GM23338 (cell line): Measurements from ENCODE around the gene SLC38A8. TPM values are rescaled to one million over a fixed set of nuclear protein-coding genes. Genes with fewer than 3 reads are reported as not detected.

Source experiments
- ATAC-seq: fragments of 200-7000 bp; cut with Tn5 transposase; 3 replicates; pipeline ENCODE4 v1.9.1; 2020
- DNase-seq: peaks from one replicate; pipeline ENCODE4 v3.0.0-alpha.2; 2015; ENCODE audit warnings: low spot score
- H2AFZ ChIP-seq: fragments of 200-600 bp; sonication (generic); 2 replicates; pipeline ENCODE4 v1.8.0; 2016; ENCODE audit warnings: antibody characterized with exemption, mild to moderate bottlenecking, moderate library complexity
- H3F3A ChIP-seq: fragments of 200-600 bp; sonication (generic); replicated peaks from 2 replicates; pipeline ENCODE4 v1.8.0; 2017; ENCODE audit warnings: antibody characterized with exemption, mixed run types, low read depth
- H3K27ac ChIP-seq: fragments of 200-600 bp; sonication (generic); 2 replicates; pipeline ENCODE4 v1.6.1; 2016; ENCODE audit warnings: low read depth
- H3K27me3 ChIP-seq: fragments of 200-600 bp; sonication (generic); 2 replicates; pipeline ENCODE4 v1.8.0; 2016; ENCODE audit warnings: mild to moderate bottlenecking, mixed run types, moderate library complexity; ENCODE audit not compliant: insufficient read depth
- H3K36me3 ChIP-seq: fragments of 200-600 bp; sonication (generic); 2 replicates; pipeline ENCODE4 v1.8.0; 2016; ENCODE audit warnings: mild to moderate bottlenecking; ENCODE audit not compliant: insufficient read depth
- H3K4me1 ChIP-seq: fragments of 200-600 bp; sonication (generic); 2 replicates; pipeline ENCODE4 v1.8.0; 2016; ENCODE audit warnings: mild to moderate bottlenecking, moderate library complexity; ENCODE audit not compliant: insufficient read depth
- H3K4me2 ChIP-seq: fragments of 200-600 bp; sonication (generic); 2 replicates; pipeline ENCODE4 v1.7.1; 2017; ENCODE audit warnings: mixed run types
- H3K4me3 ChIP-seq: fragments of 200-600 bp; sonication (generic); 2 replicates; pipeline ENCODE4 v1.6.1; 2016; ENCODE audit warnings: mixed run types
- H3K79me2 ChIP-seq: fragments of 200-600 bp; sonication (generic); replicated peaks from 2 replicates; pipeline ENCODE4 v1.8.0; 2017; ENCODE audit warnings: mild to moderate bottlenecking; ENCODE audit not compliant: insufficient read depth
- H3K9me2 ChIP-seq: fragments of 200-600 bp; sonication (generic); 2 replicates; pipeline ENCODE4 v1.8.0; 2017; ENCODE audit not compliant: insufficient read depth
- H4K20me1 ChIP-seq: fragments of 200-600 bp; sonication (generic); replicated peaks from 2 replicates; pipeline ENCODE4 v1.8.0; 2017; ENCODE audit warnings: mild to moderate bottlenecking; ENCODE audit not compliant: insufficient read depth
- H3K27ac Mint-ChIP-seq: 2 replicates; pipeline ENCODE4 v1.8.0; 2020; ENCODE audit warnings: inconsistent platforms, mild to moderate bottlenecking, moderate library complexity, mixed read lengths
- H3K27me3 Mint-ChIP-seq: 3 replicates; pipeline ENCODE4 v1.8.0; 2022; ENCODE audit warnings: low read depth, mild to moderate bottlenecking, moderate library complexity, mixed read lengths, inconsistent platforms; ENCODE audit not compliant: insufficient read depth, poor library complexity
- H3K36me3 Mint-ChIP-seq: 3 replicates; pipeline ENCODE4 v1.8.0; 2021; ENCODE audit warnings: low read depth, mild to moderate bottlenecking, inconsistent platforms, moderate library complexity, mixed read lengths
- H3K4me1 Mint-ChIP-seq: 3 replicates; pipeline ENCODE4 v1.8.0; 2020; ENCODE audit warnings: mild to moderate bottlenecking, inconsistent platforms, mixed read lengths
- H3K4me3 Mint-ChIP-seq: 3 replicates; pipeline ENCODE4 v1.8.0; 2021; ENCODE audit warnings: moderate library complexity, mild to moderate bottlenecking, inconsistent platforms, mixed read lengths
- H3K9me3 Mint-ChIP-seq: 3 replicates; pipeline ENCODE4 v1.8.0; 2020; ENCODE audit warnings: moderate library complexity, mild to moderate bottlenecking, inconsistent platforms, mixed read lengths
- CTCF ChIP-seq, 2 experiments: fragments of 200-600 bp in 1 of 2; sonication (generic) in 1 of 2; conservative IDR thresholded peaks; 2 replicates each; pipeline versions ENCODE4 v1.5.1 to v1.6.1; 2016 to 2017; ENCODE audit warnings: antibody characterized with exemption in 2 of 2, low read depth in 2 of 2, mild to moderate bottlenecking in 2 of 2, moderate library complexity in 1 of 2
- EZH2 ChIP-seq: fragments of 200-600 bp; sonication (generic); IDR thresholded peaks from one replicate; pipeline ENCODE4 v1.8.0; 2017; ENCODE audit warnings: antibody characterized with exemption, mild to moderate bottlenecking, low read depth; ENCODE audit not compliant: unreplicated experiment
- EZH2phosphoT487 ChIP-seq: fragments of 200-600 bp; sonication (generic); IDR thresholded peaks from one replicate; pipeline ENCODE4 v1.8.1; 2018; ENCODE audit warnings: antibody characterized with exemption; ENCODE audit not compliant: unreplicated experiment
- JUNB ChIP-seq: IDR thresholded peaks from one replicate; pipeline ENCODE4 v1.6.1; 2016; ENCODE audit warnings: antibody characterized with exemption; ENCODE audit not compliant: unreplicated experiment
- NANOG ChIP-seq: IDR thresholded peaks from 2 replicates; pipeline ENCODE4 v1.6.1; 2016; ENCODE audit warnings: antibody characterized with exemption, borderline replicate concordance
- POLR2AphosphoS5 ChIP-seq: IDR thresholded peaks from 2 replicates; pipeline ENCODE4 v1.6.1; 2016; ENCODE audit warnings: antibody characterized with exemption, low read depth
- STAT1 ChIP-seq: IDR thresholded peaks from one replicate; pipeline ENCODE4 v1.6.1; 2016; ENCODE audit warnings: antibody characterized with exemption; ENCODE audit not compliant: unreplicated experiment
- ZNF331 ChIP-seq: fragments of 250-450 bp; sonication (Bioruptor Pico); IDR thresholded peaks from 2 replicates; pipeline ENCODE4 v1.5.0; 2020; ENCODE audit warnings: low read depth, mild to moderate bottlenecking, moderate library complexity
- polyA plus RNA-seq: library from polyadenylated mRNA; unstranded; fragments of >200 nt; fragmentation: Nextera tagmentation; extraction: Ambion mirVana; gene quantifications from 2 replicates; pipeline ENCODE4 v1.2.1, GENCODE V29; 2016
- total RNA-seq: library from RNA; depleted of rRNA; stranded (reverse); fragments of >200 nt; shearing (Covaris generic); gene quantifications from 2 replicates; pipeline ENCODE4 v1.2.3, GENCODE V29; 2014
- TF ChIP-seq, protein P1 (sequence below): IDR thresholded peaks from one replicate; pipeline ENCODE4 v1.6.1; 2018; ENCODE audit warnings: antibody characterized with exemption; ENCODE audit not compliant: unreplicated experiment

SLC38A8 gene
- total and polyA plus RNA-seq, 2 experiments from 2014 or later: not detected

DNA sequence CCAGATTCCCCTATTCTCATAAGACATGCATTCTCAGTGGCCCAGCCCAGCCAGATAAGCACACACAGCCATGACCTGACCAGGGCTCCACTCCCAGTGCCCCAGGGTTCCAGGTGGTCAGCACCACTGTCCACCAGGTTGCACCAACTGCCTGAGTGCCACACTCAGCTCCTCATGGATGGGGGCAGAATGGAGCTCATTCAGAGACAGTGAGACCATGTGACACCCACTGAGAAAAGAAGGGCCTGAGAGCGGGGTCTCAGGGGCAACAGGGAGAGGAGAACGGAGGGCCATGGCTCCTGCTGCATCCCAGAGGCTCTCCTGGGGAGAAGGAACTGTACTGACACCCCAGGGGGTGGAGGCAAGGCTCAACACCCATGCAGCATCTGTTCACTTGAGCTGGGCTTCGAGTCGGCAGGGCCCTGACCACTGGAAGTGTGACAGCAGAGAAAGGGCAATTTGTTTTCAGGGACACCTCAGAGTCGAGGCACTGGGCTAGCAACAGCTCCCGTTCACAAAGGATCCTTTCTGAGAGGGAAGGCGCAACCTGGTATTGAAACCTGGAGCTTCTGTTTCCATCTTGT lies 18.7 kb upstream of the SLC38A8 start:
- Mint-ChIP-seq H3K36me3 (peaks cover 50% of the 10 kb centered on the region), H3K4me3 (no peak overlapping the region), H3K27ac (no peak overlapping the region), H3K27me3 (peaks cover 4% of the 10 kb centered on the region), H3K9me3 (no peaks in the 10 kb centered on the region), H3K4me1 (peaks cover 9% of the 10 kb centered on the region; the same call in 1 of the 3 replicates)
- ATAC-seq (no peak), DNase-seq (no peak)
- H3K4me2 ChIP-seq: no peak overlapping the region
- H3K27ac ChIP-seq: no peak overlapping the region
- TF ChIP-seq STAT1: no peak
- no peak for TF ChIP-seq JUNB
- TF ChIP-seq, protein P1, sequence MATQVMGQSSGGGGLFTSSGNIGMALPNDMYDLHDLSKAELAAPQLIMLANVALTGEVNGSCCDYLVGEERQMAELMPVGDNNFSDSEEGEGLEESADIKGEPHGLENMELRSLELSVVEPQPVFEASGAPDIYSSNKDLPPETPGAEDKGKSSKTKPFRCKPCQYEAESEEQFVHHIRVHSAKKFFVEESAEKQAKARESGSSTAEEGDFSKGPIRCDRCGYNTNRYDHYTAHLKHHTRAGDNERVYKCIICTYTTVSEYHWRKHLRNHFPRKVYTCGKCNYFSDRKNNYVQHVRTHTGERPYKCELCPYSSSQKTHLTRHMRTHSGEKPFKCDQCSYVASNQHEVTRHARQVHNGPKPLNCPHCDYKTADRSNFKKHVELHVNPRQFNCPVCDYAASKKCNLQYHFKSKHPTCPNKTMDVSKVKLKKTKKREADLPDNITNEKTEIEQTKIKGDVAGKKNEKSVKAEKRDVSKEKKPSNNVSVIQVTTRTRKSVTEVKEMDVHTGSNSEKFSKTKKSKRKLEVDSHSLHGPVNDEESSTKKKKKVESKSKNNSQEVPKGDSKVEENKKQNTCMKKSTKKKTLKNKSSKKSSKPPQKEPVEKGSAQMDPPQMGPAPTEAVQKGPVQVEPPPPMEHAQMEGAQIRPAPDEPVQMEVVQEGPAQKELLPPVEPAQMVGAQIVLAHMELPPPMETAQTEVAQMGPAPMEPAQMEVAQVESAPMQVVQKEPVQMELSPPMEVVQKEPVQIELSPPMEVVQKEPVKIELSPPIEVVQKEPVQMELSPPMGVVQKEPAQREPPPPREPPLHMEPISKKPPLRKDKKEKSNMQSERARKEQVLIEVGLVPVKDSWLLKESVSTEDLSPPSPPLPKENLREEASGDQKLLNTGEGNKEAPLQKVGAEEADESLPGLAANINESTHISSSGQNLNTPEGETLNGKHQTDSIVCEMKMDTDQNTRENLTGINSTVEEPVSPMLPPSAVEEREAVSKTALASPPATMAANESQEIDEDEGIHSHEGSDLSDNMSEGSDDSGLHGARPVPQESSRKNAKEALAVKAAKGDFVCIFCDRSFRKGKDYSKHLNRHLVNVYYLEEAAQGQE: no peak
- TF ChIP-seq EZH2phosphoT487: no peak
- no peak for TF ChIP-seq CTCF (conservative IDR thresholded peaks at IDR 0.05; ENCODE audit: low read depth in 2 of 2)
- no peak for TF ChIP-seq NANOG
- no peak for TF ChIP-seq ZNF331 (CRISPR knock-in tag)
- 0 out of 2 replicates have a peak, but pooled peaks cover 5% of the 10 kb centered on the region for H3F3A ChIP-seq
- no peaks in the 10 kb centered on the region for H3K79me2 ChIP-seq
- H3K27me3 ChIP-seq: no peaks in the 10 kb centered on the region
- 0 out of 2 replicates have a peak, but pooled peaks cover 4% of the 10 kb centered on the region for H3K4me1 ChIP-seq
- no peaks in the 10 kb centered on the region for H3K9me2 ChIP-seq
- no peak overlapping the region for H3K4me3 ChIP-seq
- H4K20me1 ChIP-seq: peaks cover 8% of the 10 kb centered on the region
- peaks cover 6% of the 10 kb centered on the region; the same call in 1 of the 2 replicates for H3K36me3 ChIP-seq
- H2AFZ ChIP-seq: no peak overlapping the region

DNA sequence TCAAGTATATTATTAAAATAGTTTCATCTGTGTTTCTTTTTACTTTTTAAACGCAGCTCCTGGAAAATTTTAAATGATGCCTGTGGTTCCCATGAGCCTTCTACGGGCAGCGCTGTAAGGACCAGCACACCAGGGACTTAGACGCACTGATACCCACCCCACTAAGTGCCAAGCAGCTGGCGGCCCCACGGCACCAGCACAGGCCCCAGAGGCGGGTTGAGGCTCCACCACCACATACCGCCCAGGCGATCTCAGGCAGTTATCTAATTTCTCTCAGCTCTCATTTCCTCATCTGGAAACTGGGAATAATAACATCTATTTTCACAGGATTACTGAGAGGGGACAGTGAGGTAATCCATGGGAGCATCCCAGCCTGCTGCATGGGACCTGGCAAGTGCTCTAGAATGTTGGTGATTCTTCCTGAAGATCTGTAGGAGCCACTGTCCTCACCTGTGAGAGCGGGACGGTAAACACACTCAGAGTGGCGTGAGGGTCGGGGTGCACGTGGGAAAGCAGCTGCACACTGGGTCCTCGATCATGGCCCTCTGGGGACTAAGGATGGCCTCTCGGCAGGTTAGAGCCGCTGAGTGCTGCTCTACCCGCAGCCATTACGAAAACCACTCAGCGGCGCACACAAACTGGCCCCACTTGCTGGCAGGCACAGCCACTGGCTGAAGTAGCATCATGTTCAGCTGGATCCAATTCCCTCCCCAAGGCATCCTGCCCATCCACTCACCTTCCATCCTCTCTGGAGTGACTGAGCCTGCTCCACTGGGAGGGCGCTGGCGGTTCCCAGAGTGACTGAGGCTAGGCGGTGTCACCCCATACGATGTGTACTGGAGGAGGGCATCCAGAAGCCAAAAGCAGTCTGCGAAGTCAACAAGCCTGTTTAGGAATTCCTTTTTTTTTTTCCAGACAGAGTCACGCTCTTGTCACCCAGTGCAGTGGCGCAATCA lies 17.6 kb upstream of the SLC38A8 start:
- no peak overlapping the region for H3K4me3 ChIP-seq
- H3K27me3 Mint-ChIP-seq: peaks cover 7% of the 10 kb centered on the region
- TF ChIP-seq STAT1 (no peak), ZNF331 (CRISPR knock-in tag) (no peak), CTCF (conservative IDR thresholded peaks at IDR 0.05; ENCODE audit: low read depth in 2 of 2) (no peak), POLR2AphosphoS5 (no peak), EZH2 (no peak), NANOG (no peak)

More for the DNA sequence above, 17.6 kb upstream of the SLC38A8 start:
- Mint-ChIP-seq H3K4me1 (peaks cover 9% of the 10 kb centered on the region; the same call in 1 of the 3 replicates), H3K27ac (no peak overlapping the region), H3K9me3 (no peaks in the 10 kb centered on the region), H3K4me3 (no peak overlapping the region), H3K36me3 (peaks cover 61% of the 10 kb centered on the region)
- Histone ChIP-seq H3K4me1 (0 out of 2 replicates have a peak, but pooled peaks cover 4% of the 10 kb centered on the region), H2AFZ (no peak overlapping the region), H3K36me3 (peaks cover 6% of the 10 kb centered on the region; the same call in 1 of the 2 replicates), H3K79me2 (no peaks in the 10 kb centered on the region), H3F3A (0 out of 2 replicates have a peak, but pooled peaks cover 3% of the 10 kb centered on the region), H4K20me1 (peaks cover 8% of the 10 kb centered on the region), H3K9me2 (no peaks in the 10 kb centered on the region), H3K27ac (no peak overlapping the region), H3K27me3 (no peaks in the 10 kb centered on the region), H3K4me2 (no peak overlapping the region)
- ATAC-seq: no peak
- DNase-seq: no peak
